ENCODE results near the gene CHD5. TPM values are rescaled to one million over a fixed set of nuclear protein-coding genes. Genes with fewer than 3 reads are reported as not detected.
A peak's percentile ranks its signal among the peaks of the same experiment; 100 is the strongest.

CHD5 gene
- total RNA-seq, 1 experiment from 2014 or later = 62.9 TPM

DNA sequence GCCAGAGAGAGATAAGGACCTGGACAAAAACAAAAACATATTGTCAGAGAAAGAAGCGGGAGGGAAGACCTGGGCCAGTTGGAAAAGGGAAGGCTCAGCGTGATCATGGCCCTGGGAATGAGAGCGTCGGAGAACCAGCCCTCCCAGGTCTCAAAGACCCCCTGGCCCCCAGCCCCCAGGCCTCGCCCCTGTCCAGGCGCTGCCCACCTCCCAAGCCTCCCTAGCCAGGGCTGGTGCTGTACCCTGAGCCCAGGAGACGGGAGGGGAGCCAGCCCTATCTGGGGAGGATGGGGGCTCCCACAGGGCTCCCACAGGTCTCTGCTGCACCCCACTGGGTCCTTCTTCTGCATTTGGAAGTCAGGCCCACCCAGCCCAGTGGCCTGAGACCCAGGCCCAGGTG lies 15.1 kb downstream of the CHD5 start:
- no peak for ATAC-seq
- BruUV-seq (replicated peaks) = no TSS peak
- CTCF ChIA-PET = no interaction called here

GRCh38 chr1:6163973-6164617 lies 16.0 kb downstream of the CHD5 start:
- CTCF ChIA-PET = no interaction called here
- intact Hi-C loops (cut with micrococcal nuclease; ENCODE audit: unreplicated experiment) = no loop called here

More for the DNA sequence above, 15.1 kb downstream of the CHD5 start:
- H3K27me3 ChIP-seq (ENCODE audit: control insufficient read depth, insufficient read depth, low read length) = no peaks in the 10 kb centered on the region
- H3K36me3 ChIP-seq (ENCODE audit: control insufficient read depth, insufficient read depth, low read length) = no peaks in the 10 kb centered on the region
- intact Hi-C loops (cut with micrococcal nuclease; ENCODE audit: unreplicated experiment) (no loop called here), in situ Hi-C loops (cut with HindIII; ENCODE audit: low pct_unique_long_range_greater_than_20kb, low sequenced_read_pairs) (no loop called here)
- TF ChIP-seq, protein P1, sequence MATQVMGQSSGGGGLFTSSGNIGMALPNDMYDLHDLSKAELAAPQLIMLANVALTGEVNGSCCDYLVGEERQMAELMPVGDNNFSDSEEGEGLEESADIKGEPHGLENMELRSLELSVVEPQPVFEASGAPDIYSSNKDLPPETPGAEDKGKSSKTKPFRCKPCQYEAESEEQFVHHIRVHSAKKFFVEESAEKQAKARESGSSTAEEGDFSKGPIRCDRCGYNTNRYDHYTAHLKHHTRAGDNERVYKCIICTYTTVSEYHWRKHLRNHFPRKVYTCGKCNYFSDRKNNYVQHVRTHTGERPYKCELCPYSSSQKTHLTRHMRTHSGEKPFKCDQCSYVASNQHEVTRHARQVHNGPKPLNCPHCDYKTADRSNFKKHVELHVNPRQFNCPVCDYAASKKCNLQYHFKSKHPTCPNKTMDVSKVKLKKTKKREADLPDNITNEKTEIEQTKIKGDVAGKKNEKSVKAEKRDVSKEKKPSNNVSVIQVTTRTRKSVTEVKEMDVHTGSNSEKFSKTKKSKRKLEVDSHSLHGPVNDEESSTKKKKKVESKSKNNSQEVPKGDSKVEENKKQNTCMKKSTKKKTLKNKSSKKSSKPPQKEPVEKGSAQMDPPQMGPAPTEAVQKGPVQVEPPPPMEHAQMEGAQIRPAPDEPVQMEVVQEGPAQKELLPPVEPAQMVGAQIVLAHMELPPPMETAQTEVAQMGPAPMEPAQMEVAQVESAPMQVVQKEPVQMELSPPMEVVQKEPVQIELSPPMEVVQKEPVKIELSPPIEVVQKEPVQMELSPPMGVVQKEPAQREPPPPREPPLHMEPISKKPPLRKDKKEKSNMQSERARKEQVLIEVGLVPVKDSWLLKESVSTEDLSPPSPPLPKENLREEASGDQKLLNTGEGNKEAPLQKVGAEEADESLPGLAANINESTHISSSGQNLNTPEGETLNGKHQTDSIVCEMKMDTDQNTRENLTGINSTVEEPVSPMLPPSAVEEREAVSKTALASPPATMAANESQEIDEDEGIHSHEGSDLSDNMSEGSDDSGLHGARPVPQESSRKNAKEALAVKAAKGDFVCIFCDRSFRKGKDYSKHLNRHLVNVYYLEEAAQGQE (IDR thresholded peaks at IDR 0.05; ENCODE audit: insufficient read depth in 1 of 2, low read depth in 2 of 2, low read length in 1 of 2) = no peak
- no peak for TF ChIP-seq POLR2AphosphoS5 (IDR thresholded peaks at IDR 0.05; ENCODE audit: low read depth, low read length)
- no peak for TF ChIP-seq TCF7L2 (IDR thresholded peaks at IDR 0.05; ENCODE audit: low read depth, low read length)
- no peak for TF ChIP-seq SIN3A (IDR thresholded peaks at IDR 0.05; ENCODE audit: borderline replicate concordance, insufficient read depth, low read depth, low read length)
- TF ChIP-seq, protein P2, sequence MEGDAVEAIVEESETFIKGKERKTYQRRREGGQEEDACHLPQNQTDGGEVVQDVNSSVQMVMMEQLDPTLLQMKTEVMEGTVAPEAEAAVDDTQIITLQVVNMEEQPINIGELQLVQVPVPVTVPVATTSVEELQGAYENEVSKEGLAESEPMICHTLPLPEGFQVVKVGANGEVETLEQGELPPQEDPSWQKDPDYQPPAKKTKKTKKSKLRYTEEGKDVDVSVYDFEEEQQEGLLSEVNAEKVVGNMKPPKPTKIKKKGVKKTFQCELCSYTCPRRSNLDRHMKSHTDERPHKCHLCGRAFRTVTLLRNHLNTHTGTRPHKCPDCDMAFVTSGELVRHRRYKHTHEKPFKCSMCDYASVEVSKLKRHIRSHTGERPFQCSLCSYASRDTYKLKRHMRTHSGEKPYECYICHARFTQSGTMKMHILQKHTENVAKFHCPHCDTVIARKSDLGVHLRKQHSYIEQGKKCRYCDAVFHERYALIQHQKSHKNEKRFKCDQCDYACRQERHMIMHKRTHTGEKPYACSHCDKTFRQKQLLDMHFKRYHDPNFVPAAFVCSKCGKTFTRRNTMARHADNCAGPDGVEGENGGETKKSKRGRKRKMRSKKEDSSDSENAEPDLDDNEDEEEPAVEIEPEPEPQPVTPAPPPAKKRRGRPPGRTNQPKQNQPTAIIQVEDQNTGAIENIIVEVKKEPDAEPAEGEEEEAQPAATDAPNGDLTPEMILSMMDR (IDR thresholded peaks at IDR 0.05) = no peak
- POLR2A ChIA-PET = no interaction called here
- H3K4me3 ChIP-seq (ENCODE audit: low read depth in 2 of 2, low read length in 2 of 2) = no peak overlapping the region
- DNase-seq (ENCODE audit: low read depth, low spot score) = no peak
- H3K27ac ChIP-seq (ENCODE audit: low read length) = no peak overlapping the region
- peaks cover 4% of the 10 kb centered on the region for H3K4me1 ChIP-seq (ENCODE audit: control insufficient read depth, insufficient read depth, low read length)
- H3K9me3 ChIP-seq (ENCODE audit: control insufficient read depth, insufficient read depth, low read depth, low read length) = no peaks in the 10 kb centered on the region

More at GRCh38 chr1:6163973-6164617, 16.0 kb downstream of the CHD5 start:
- DNase-seq (ENCODE audit: low read depth, low spot score) = no peak
- in situ Hi-C loops (cut with HindIII; ENCODE audit: low pct_unique_long_range_greater_than_20kb, low sequenced_read_pairs) = no loop called here
- BruUV-seq (replicated peaks) = TSS peak; percentile 52
- H3K27ac ChIP-seq (ENCODE audit: low read length) = no peak overlapping the region
- H3K36me3 ChIP-seq (ENCODE audit: control insufficient read depth, insufficient read depth, low read length) = no peaks in the 10 kb centered on the region
- no peak for ATAC-seq
- POLR2A ChIA-PET = no interaction called here
- H3K9me3 ChIP-seq (ENCODE audit: control insufficient read depth, insufficient read depth, low read depth, low read length) = no peaks in the 10 kb centered on the region
- no peaks in the 10 kb centered on the region for H3K27me3 ChIP-seq (ENCODE audit: control insufficient read depth, insufficient read depth, low read length)
- H3K4me3 ChIP-seq (ENCODE audit: low read depth in 2 of 2, low read length in 2 of 2) = no peak overlapping the region
- TF ChIP-seq SIN3A (IDR thresholded peaks at IDR 0.05; ENCODE audit: borderline replicate concordance, insufficient read depth, low read depth, low read length) = no peak
- no peak for TF ChIP-seq POLR2AphosphoS5 (IDR thresholded peaks at IDR 0.05; ENCODE audit: low read depth, low read length)
- TF ChIP-seq, protein P2 (IDR thresholded peaks at IDR 0.05) = no peak
- no peak for TF ChIP-seq TCF7L2 (IDR thresholded peaks at IDR 0.05; ENCODE audit: low read depth, low read length)
- TF ChIP-seq, protein P1 (IDR thresholded peaks at IDR 0.05; ENCODE audit: insufficient read depth in 1 of 2, low read depth in 2 of 2, low read length in 1 of 2) = no peak
- H3K4me1 ChIP-seq (ENCODE audit: control insufficient read depth, insufficient read depth, low read length) = no peaks in the 10 kb centered on the region
